Endodermal cell (in vitro differentiated cells): ENCODE results near the gene NAB1. TPM values are rescaled to one million over a fixed set of nuclear protein-coding genes. Genes with fewer than 3 reads are reported as not detected.

Experiments
- DNase-seq: peaks from one replicate; pipeline ENCODE4 v3.0.0-alpha.2; 2017
- H3K27ac ChIP-seq: 2 replicates; pipeline ENCODE4 v1.5.1; 2013; ENCODE audit warnings: mild to moderate bottlenecking, low read depth, low read length, moderate library complexity
- H3K27me3 ChIP-seq: 2 replicates; pipeline ENCODE4 v1.6.1; 2013; ENCODE audit warnings: mild to moderate bottlenecking, low read length, moderate library complexity; ENCODE audit not compliant: insufficient read depth, control insufficient read depth, poor library complexity, severe bottlenecking
- H3K36me3 ChIP-seq: 2 replicates; pipeline ENCODE4 v1.7.0; 2013; ENCODE audit warnings: mild to moderate bottlenecking, low read length, moderate library complexity; ENCODE audit not compliant: control insufficient read depth, insufficient read depth
- H3K4me1 ChIP-seq: one replicate; pipeline ENCODE4 v1.7.0; 2013; ENCODE audit warnings: low read length; ENCODE audit not compliant: control insufficient read depth, insufficient read depth
- H3K4me3 ChIP-seq: 2 replicates; pipeline ENCODE4 v1.5.1; 2013; ENCODE audit warnings: mild to moderate bottlenecking, low read length, moderate library complexity
- H3K9ac ChIP-seq: 2 replicates; pipeline ENCODE4 v1.6.1; 2013; ENCODE audit warnings: mild to moderate bottlenecking, low read length, moderate library complexity; ENCODE audit not compliant: poor library complexity, severe bottlenecking; ENCODE audit errors: extremely low read depth
- H3K9me3 ChIP-seq: 2 replicates; pipeline ENCODE4 v1.6.1; 2013; ENCODE audit warnings: mild to moderate bottlenecking, low read length, moderate library complexity; ENCODE audit not compliant: control insufficient read depth
- H3K27ac Mint-ChIP-seq: 2 replicates; pipeline ENCODE4 v1.8.0; 2020; ENCODE audit warnings: mixed read lengths
- H3K27me3 Mint-ChIP-seq: 2 replicates; pipeline ENCODE4 v1.8.0; 2021; ENCODE audit warnings: mild to moderate bottlenecking, mixed read lengths; ENCODE audit not compliant: insufficient read depth
- H3K36me3 Mint-ChIP-seq: 2 replicates; pipeline ENCODE4 v1.8.0; 2020; ENCODE audit warnings: low read depth, mixed read lengths
- H3K4me1 Mint-ChIP-seq: 2 replicates; pipeline ENCODE4 v1.8.0; 2020; ENCODE audit warnings: mixed read lengths
- H3K4me3 Mint-ChIP-seq: 2 replicates; pipeline ENCODE4 v1.8.0; 2020; ENCODE audit warnings: mild to moderate bottlenecking, moderate library complexity, mixed read lengths
- H3K9me3 Mint-ChIP-seq: 2 replicates; pipeline ENCODE4 v1.8.0; 2020; ENCODE audit warnings: mild to moderate bottlenecking, mixed read lengths
- CTCF ChIP-seq: fragments of 200-600 bp; sonication (generic); conservative IDR thresholded peaks from 2 replicates; pipeline ENCODE4 v1.5.0; 2021; ENCODE audit warnings: antibody characterized with exemption, mild to moderate bottlenecking
- WGBS, 2 experiments: methylation state at CpG; one replicate each; pipeline versions ENCODE4 v1.1.5 to v1.1.7; 2013; ENCODE audit warnings: missing lambda C conversion rate in 2 of 2, mixed read lengths in 1 of 2; ENCODE audit not compliant: insufficient coverage in 1 of 2, insufficient read length in 1 of 2; 5-methylcytosine and 5-hydroxymethylcytosine counted together
- total RNA-seq, 2 donors: library from RNA; stranded (reverse); fragmentation: NEBNext Ultra II Directional in 1 of 2; extraction: Animal tissue kit (Norgen Biotek cat#: 25700) in 1 of 2; gene quantifications; 2 replicates in 1 of 2; 3 replicates in 1 of 2; pipeline ENCODE4 v1.2.1, GENCODE V29; 2021

The NAB1 gene
- total RNA-seq, 2 donors from 2014 or later: 21.7 to 36.1 TPM

DNA sequence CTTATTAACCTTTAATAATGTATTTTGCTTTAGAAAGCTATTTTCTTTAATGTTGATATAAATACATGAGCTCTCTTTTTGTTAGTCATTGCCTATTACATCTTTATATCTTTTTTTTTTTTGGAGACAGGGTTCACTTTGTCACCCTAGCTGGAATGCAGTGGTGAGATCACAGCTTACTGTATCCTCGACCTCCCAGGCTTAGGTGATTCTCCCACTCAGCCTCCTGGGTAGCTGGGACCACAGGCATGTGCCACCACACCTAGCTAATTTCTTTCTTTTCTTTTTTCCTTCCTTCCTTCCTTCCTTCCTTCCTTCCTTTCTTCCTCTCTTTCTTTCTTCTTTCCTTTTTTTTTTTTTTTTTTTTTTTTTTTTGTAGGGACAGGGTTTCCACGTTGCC lies 15.4 kb downstream of the NAB1 start:
- no peaks in the 10 kb centered on the region for H3K27me3 ChIP-seq
- H3K4me1 ChIP-seq: peaks cover 4% of the 10 kb centered on the region
- DNase-seq: no peak
- 96 to 100% methylated on average over 1 to 2 of the region's 2 CpGs for WGBS, 2 experiments
- H3K9me3 ChIP-seq: peaks cover 10% of the 10 kb centered on the region
- no peak overlapping the region for H3K4me3 ChIP-seq
- peaks cover 6% of the 10 kb centered on the region for H3K4me1 Mint-ChIP-seq
- H3K27ac Mint-ChIP-seq: no peak overlapping the region
- peaks cover 7% of the 10 kb centered on the region for H3K36me3 ChIP-seq
- no peaks in the 10 kb centered on the region for H3K27me3 Mint-ChIP-seq
- no peak overlapping the region for H3K27ac ChIP-seq
- peaks cover 11% of the 10 kb centered on the region for H3K9me3 Mint-ChIP-seq
- no peak for TF ChIP-seq CTCF
- no peak overlapping the region for H3K4me3 Mint-ChIP-seq
- H3K9ac ChIP-seq: no peak overlapping the region
- peaks cover 17% of the 10 kb centered on the region for H3K36me3 Mint-ChIP-seq

DNA sequence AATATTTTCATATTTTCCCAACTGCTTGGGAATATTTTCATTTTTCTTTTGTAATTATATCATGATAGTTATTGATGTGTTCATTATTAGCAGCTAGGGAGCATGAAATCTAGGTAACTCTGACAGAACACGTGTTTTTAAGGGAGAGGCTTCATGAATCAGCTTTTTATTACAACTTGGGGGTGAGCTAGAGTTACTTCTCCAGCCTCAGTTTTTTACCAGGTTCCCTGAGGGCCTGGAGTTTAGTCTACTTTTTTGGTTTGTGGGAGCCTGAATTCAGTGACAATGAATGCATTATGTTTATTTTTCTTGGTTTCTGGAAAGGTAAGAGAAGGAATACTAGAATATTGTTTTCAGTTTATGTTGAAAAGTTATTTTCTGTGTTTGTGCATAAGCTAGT lies 18.0 kb downstream of the NAB1 start:
- TF ChIP-seq CTCF: no peak
- peaks cover 10% of the 10 kb centered on the region for H3K9me3 ChIP-seq
- H3K36me3 ChIP-seq: peaks cover 22% of the 10 kb centered on the region
- H3K27me3 Mint-ChIP-seq: no peaks in the 10 kb centered on the region
- H3K9me3 Mint-ChIP-seq: peaks cover 11% of the 10 kb centered on the region
- peaks cover 4% of the 10 kb centered on the region for H3K4me1 ChIP-seq
- no peak overlapping the region for H3K4me3 Mint-ChIP-seq
- no peak overlapping the region for H3K9ac ChIP-seq
- WGBS, 2 experiments: 67 to 97% methylated on average over 1 of the region's 1 CpG
- no peak overlapping the region for H3K4me3 ChIP-seq
- peaks cover 6% of the 10 kb centered on the region for H3K4me1 Mint-ChIP-seq
- peaks cover 21% of the 10 kb centered on the region for H3K36me3 Mint-ChIP-seq
- no peaks in the 10 kb centered on the region for H3K27me3 ChIP-seq
- no peak for DNase-seq
- H3K27ac ChIP-seq: no peak overlapping the region
- H3K27ac Mint-ChIP-seq: no peak overlapping the region

- DNase-seq: no peak
- Mint-ChIP-seq H3K27me3 (no peaks in the 10 kb centered on the region), H3K4me3 (no peak overlapping the region), H3K9me3 (peaks cover 11% of the 10 kb centered on the region), H3K36me3 (peaks cover 32% of the 10 kb centered on the region), H3K4me1 (no peaks in the 10 kb centered on the region), H3K27ac (no peak overlapping the region)
- Histone ChIP-seq H3K4me1 (no peaks in the 10 kb centered on the region), H3K36me3 (peaks cover 32% of the 10 kb centered on the region), H3K27ac (no peak overlapping the region), H3K4me3 (no peak overlapping the region), H3K9ac (no peak overlapping the region), H3K9me3 (peaks cover 10% of the 10 kb centered on the region), H3K27me3 (no peaks in the 10 kb centered on the region)
- no peak for TF ChIP-seq CTCF
Measured at GRCh38 chr2:190668892-190669291, 20.0 kb downstream of the NAB1 start.
